Activated gamma-delta T cell (primary cell): ENCODE measurements around the gene TSPYL2.

Experiments
- DNase-seq: peaks from one replicate; lab custom pipeline; 2025; lab: John Stamatoyannopoulos, UW
- total RNA-seq, 2 donors: gene quantifications; one replicate each; lab custom pipeline; 2026; lab: John Stamatoyannopoulos, UW

Gene TSPYL2
- 171 to 259 reads per million in 2 donors for total RNA-seq

DNA sequence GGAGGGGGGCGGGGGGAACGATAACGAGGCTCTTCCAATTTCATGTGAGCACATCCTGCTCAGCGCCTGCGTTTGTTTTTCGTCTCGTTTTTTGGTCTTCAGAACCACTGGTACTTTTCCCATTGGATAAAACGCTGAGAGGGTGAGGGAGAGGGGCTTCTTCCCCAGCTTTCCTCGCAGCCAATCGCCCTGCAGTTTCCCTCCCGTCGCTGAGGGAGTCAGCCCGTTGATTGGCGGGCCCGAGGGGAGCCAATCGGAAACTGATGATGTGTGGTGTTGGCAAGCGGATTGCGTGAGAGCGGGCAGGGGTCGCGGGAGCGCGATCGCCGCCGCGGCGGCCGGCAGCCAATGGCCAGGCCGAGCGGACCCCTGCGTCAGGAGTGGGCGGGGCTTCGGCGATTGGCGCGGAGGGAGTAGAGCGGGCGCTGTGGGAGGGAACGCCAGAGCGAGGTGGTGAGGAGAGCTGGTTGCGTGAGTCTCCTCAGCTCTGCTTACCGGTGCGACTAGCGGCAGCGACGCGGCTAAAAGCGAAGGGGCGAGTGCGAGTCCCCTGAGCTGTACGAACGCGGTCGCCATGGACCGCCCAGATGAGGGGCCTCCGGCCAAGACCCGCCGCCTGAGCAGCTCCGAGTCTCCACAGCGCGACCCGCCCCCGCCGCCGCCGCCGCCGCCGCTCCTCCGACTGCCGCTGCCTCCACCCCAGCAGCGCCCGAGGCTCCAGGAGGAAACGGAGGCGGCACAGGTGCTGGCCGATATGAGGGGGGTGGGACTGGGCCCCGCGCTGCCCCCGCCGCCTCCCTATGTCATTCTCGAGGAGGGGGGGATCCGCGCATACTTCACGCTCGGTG, at the start of gene TSPYL2:
Gene TSPYL2 (plus strand): TSS at position 443 of the 848 bp plus-strand sequence. CDS start 132 bp downstream, at position 575.
- peak; percentile 87 for DNase-seq

DNA sequence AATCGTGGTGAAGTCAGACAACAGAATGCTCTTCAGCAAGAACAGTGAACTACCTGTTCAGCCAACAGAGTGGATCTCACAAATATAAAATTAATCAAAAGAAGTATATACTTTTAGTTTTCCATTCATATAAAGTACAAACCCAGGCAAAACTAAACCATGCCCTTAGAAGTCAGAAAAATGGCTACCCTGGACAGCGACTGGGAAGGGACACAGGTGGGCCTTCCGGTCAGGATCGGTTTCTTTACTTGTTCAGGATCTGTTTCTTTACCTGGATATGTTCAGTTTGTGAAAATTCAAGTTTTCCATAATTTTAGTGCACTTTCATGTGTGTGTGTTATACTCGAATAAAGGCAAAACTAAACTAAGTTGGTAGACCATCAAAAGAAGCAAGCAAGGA, 46.0 kb upstream of the TSPYL2 start:
- DNase-seq = no peak

DNA sequence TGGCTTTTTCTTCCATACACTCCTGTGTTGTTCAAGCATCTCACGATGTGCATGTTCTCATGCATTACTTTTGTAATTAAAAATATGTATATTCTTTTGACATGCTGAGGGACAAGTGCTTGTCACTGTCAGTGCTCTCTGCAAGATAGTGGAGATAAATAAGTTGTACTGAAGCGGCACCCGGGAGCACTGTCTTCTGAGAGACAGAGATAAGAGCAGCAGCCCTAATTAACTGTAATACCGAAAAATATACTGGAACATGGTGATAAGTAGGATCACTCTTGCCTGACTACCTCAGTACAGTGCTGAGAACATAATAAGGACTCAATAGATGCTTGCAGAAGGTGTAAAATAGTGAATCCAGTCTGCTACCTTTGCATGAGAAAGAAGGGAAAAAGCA, 42.9 kb upstream of the TSPYL2 start:
- DNase-seq = no peak

DNA sequence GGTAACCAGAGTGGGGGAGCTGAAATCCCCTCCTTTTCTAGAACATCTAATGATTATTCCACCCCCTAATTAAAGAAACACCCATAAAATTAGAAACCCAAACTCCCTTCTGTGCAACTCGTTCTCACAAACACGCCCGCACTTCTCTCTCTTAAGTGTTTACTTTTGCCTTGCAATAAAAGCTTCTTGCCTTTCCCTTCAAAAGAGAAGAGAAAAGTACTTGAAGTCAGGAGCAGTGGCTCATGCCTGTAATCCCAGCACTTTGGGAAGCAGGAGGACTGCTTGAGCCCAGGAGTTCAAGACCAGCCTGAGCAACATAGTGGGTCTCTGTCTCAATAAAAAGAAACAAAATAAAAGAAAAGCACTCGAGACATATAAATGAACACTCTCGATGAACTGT, 37.2 kb upstream of the TSPYL2 start:
- no peak for DNase-seq

DNA sequence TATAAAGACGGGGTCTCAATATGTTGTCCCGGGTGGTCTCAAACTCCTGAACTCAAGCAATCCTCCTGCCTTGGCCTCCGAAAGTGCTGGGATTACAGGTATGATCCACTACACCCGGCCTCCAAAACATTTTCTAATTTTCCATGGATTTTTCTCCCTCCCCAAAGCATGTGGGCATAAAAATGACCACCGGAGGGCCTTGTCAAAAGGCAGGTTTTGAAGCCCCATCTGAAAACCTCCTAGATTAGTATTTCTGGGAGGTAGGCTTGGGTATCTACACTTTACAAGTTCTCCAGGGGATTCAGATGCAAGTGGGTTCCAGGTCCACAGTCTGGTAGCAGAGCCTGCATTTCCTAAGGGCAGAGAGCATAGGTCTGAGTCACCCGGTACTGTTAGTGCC, 34.9 kb upstream of the TSPYL2 start:
- no peak for DNase-seq

DNA sequence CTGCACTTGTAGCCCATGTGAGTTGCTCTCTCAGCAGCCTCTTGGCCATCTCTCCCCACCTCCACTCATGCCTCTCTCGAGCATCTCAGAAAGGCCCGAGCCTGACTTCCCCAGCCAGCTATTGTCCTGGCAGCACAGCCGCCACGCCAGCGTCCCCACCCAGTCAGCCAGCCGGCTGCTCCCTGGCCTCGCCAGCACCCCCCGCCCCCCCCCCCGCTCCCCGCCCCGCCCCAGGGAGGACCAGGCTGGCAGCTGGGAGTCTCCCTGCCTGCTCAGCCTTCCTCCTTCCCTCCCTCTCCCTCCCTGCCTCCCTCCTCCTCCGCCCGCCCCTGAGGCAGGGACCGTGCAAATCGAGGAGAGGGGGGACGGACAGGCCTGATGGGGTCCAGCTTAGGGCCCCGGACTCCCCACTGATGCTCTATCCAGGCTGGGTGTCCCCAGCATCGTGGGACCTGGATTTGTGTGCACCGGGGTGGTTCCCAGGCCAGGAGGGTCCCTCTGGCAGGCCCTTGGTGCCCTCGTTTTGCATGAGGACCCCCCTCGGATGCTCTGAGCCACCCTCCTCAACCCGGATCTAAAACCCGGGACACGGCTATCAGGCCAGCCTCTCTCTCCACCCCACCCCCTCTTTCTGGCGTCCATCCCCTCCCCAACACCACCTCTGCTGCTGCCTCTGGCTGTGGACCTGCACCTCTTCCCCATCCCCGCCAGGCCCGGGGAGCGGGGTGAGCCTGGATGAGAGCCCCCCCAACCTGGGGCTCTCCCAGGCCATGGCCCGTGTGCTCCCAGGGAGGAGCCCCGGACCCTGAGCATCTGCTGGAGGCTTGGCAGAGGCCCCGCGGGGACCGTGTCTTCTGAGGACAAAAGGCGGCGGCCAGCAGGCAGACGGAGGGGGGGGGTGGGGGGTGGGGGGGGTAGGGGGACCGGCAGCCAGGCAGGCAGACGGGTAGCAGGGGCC, 33.7 kb upstream of the TSPYL2 start, which contains the start of gene GPR173:
Gene GPR173 (plus strand): TSS at position 621 of the 958 bp plus-strand sequence. CDS start 27,833 bp downstream, outside the sequence.
- DNase-seq = no peak

DNA sequence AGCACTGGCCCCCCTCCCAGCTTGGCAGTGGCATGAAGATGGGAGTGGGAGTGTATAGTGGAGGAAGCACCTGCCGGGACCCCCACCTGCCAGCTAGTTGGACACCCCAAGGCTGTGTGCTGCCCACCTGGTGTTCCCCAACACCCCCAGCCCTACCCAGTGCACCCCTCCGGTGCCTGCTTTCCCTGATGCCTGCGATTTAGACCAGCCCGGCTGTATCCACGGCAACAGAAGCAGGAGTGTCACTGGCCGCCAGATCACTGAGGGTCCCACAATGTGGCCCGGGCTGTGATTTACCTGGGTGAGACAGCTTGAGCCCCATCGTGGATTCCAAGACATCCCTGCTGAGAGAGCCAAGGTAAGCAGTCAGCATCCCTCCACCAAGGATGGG, 33.0 kb upstream of the TSPYL2 start:
- no peak for DNase-seq

DNA sequence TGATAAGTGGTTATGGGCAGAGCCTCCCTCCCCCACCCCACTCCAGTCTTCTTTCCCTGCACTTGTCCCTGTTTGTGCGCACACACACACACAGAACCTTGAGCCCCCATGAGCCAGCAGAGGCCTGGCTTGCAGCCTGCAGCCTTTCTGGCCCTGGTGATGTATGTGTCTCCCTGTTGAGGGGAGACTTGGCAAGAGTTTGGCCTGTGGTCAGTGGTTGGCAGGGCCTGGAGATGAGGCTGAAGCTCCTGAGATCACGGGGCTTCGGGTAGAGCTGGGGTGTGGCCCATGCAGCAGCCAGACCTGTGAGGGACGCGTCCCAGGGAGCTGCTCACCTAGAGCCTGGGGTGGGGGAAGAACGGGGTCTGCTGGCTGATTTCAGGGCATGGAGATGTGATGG, 31.3 kb upstream of the TSPYL2 start:
- no peak for DNase-seq

DNA sequence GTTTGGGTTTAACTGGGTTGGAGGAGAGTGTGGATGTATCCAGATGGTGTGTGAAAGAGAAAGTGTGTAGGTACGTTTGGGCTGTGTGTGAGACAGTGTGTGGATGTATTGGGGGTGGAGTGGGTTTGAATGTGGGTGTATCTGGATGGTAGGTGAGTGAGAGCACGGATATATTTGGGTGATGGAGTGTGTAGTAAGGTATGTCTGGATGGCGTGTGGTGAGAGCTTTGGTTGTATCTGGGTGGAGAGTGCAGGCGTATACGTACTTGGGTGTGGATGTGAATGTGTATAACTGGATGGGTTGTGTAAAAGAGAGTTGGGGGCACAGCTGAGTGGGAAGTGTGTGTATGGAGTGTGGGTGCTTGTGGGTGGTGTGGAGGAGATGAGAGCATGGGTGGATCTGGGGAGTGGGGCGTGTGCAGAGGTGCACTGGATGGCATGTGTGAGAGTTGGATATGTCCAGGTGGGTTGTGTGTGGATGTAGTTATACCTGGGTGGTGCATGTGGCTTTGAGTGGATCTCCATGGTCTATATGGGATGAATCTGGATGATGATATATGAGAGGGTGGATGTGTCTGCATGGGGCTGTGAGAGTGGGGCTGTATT, 26.8 kb upstream of the TSPYL2 start:
- no peak for DNase-seq

DNA sequence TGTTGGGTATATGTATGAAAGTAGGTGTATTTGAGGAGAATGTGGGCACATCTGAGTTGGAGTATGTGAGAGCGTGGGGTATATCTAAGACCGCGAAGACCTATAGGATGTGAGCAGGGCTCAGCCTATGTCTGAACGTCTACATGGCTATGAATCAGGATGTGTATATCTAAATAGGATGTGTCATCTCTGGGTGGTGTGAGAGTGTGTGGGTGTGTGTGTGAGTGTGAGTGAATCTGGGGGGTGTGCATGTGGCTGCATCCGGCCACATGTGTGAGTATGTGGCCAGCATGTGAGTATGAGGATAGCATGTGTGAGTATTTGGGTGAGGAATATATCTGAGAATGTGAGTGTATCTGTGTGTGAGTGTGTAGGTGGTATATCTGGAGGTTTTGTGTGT, 25.9 kb upstream of the TSPYL2 start:
- DNase-seq = no peak

DNA sequence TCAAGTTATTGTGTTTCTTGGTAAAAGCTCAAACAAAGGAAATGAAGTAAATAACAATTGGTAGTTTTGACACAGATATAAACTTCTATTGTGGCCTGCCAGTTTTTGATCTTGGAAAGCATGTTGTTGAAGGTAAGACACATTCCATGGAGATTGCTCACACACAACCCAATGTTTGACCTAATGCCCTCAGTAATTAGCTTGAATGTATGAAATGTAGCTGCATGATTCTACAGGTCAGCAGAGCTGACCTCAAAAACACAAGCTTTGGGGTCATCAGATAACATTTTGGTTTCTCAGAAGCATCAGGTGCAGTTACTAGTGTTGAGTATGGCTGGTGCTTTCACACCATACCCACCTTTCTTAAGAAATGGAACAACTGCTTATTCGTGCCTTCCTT, 17.1 kb upstream of the TSPYL2 start:
- DNase-seq = no peak

DNA sequence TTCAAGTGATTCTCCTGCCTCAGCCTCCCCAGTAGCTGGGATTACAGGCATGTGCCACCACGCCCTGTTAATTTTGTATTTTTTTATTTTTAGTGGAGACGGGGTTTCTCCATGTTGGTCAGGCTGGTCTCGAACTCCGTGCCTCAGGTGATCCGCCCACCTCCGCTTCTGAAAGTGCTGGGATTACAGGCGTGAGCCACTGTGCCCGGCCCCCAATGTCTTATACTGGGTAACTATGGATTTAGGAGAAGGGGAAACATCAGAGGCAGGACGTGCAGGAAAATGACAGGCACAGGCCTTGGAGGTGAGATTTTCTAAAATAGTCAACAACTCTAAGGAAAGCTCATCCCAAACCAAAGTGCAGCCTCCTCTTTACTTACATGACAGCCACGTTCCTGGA, 11.1 kb upstream of the TSPYL2 start:
- DNase-seq = no peak

DNA sequence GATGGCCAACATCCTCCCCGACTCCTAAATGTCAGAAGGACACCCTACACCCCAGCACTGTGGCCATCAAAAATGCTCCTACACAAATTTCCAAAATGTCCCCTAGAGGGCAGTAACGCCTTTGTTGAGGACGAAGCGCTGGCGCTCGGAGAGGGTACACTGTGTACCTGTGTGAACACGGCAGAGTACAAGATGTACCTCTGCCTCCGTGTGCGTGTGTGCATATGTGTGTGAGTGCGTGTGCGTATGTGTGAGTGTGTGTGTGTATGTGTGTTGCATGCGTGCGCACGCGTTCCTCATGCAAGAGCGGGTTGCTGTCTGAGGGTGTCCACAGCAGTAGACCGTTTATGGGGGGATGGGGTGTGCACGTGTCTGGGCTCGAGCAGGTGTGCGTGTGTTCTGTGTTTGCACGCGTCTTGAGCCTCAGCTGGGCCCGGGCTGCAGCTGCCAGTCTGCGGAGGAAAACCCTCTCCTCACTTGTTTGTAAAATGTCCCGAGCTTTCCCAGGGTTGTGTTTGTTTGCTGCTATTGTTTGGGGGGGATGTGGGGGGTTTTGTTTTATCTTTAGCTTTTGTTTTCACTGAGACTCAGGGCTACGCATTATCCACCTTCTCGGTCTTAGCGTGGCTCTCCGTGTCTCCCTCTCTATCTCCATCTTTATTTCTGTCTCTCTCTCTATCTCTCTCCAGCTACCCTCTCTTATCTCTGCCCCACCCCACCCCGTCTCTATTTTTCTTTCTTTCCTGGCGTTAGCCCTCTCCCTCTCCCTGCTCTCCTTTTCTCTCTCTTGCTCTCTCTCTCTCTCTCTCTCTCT, 10.4 kb upstream of the TSPYL2 start:
- no peak for DNase-seq

DNA sequence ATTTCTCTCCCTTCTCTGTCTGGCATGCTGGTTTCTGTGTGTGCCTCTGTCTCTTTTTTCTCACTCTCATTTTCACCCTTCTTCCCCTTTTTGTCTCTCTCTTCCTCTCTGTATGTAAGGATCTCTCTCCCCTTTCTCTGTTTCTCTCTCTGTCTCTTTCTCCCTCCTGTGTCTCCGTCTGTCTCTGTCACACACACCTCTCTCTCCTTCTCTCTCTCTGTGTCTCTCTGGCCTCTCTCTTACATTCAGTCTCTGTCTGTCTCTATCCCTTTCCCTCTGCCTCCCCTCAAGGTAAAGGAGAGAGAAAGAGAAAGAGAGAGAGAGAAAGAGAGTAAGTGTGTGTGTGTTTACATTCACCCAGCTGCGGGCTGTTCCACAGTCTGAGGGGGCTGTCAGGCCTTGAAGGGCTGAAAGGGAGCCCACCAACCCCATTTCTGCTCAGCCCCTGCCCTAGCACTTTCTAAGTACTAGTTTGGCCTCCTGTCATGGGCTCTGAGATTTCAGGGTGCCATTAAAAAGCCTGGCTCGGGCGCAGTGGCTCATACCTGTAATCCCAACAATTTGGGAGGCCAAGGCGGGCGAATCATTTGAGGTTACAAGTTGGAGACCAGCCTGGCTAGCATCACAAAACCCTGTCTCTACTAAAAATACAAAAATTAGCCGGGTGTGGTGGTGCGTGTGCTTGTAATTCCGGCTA, 9.6 kb upstream of the TSPYL2 start:
- no peak for DNase-seq

DNA sequence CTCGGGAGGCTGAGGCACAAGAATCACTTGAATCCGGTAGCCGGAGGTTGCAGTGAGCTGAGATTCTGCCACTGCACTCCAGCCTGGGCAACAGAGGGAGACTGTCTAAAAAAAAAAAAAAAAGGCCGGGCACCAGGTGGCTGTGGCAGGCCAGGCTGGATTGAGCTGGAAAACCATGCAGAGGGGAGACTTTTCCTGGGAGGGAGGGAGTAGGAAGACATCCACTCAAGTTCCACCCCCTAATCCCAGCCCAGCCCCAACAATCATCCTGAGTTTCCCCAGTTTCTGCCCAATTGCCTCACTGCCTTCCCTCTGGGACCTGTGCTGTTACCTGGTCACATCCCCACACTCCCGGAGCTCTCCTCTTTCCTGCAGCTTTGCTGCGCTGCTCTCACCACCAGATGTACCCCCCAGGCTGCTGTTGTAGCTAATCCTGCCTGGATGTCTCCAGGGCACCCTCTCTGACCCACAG, 9.0 kb upstream of the TSPYL2 start:
- no peak for DNase-seq

DNA sequence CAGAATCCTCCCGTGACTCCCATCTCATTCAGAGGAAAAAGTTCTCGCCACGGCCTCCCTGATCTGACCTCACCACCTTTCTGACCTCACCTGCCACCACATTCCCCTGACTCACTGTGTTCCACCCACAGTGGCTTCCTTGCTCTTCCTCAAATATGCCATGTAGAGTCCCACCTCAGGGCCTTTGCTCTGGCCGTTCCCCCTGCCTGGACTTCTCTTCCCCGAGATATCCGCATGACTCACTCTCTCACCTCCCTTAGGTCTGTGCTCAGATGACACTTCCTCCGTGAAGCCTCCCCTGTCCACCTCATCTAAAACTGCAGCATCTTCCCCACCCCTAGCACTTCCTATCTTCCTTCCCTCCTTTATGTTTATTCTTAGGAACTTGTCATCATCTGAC, 7.2 kb upstream of the TSPYL2 start:
- DNase-seq = no peak

DNA sequence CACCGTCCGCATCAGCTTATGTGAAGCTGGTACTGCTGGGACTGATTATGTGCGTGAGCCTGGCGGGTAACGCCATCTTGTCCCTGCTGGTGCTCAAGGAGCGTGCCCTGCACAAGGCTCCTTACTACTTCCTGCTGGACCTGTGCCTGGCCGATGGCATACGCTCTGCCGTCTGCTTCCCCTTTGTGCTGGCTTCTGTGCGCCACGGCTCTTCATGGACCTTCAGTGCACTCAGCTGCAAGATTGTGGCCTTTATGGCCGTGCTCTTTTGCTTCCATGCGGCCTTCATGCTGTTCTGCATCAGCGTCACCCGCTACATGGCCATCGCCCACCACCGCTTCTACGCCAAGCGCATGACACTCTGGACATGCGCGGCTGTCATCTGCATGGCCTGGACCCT, 5.5 kb upstream of the TSPYL2 start:
- DNase-seq = no peak

DNA sequence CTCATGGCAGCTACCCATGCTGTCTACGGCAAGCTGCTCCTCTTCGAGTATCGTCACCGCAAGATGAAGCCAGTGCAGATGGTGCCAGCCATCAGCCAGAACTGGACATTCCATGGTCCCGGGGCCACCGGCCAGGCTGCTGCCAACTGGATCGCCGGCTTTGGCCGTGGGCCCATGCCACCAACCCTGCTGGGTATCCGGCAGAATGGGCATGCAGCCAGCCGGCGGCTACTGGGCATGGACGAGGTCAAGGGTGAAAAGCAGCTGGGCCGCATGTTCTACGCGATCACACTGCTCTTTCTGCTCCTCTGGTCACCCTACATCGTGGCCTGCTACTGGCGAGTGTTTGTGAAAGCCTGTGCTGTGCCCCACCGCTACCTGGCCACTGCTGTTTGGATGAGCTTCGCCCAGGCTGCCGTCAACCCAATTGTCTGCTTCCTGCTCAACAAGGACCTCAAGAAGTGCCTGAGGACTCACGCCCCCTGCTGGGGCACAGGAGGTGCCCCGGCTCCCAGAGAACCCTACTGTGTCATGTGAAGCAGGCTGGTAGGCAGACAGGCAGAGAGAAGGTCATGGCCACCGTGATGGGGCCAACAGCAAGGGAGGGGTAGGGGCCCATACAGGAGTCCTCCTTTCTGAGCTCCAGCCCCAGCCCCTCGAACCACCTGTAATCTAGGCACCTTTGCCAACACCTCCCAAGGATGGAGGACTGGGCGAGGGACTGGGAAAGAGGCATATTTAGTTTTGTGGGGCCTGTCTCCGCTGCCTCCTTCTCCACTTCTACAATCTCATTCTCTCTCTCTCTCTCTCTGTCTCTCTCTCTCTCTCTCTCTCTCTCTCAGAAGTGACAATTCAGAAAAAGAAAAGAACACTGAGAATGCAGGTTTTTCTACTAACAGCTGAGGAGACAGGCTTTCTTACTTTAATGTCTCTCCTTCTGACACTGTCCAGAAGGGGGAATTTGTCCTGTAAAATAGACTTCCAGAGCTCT, 4.7 kb upstream of the TSPYL2 start:
- DNase-seq = no peak

DNA sequence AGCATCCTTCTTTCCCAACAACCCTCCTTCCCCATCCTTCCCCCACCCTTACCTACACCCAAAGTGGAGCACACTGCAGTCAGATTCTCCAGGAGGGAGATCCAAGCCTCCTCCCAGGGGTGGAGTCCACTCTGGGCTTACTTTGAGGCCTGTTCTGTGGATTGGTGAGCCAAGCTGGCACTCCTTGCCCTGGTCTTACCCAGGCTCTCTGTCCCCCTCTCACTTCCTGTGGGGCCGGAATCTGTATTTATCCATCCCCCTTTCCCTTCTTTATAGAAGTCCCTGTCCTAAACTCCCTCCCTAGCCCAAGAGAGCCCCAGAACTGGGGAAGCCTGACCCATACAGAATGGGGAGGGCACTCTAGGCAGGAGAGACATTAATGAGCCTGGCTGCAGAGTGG, 3.2 kb upstream of the TSPYL2 start:
- DNase-seq = no peak
